ENCODE measurements around the gene TMEM184B.

GRCh38 chr22:38282397-38282796 lies 9.6 kb upstream of the TMEM184B start:
- TF ChIP-seq TBP (IDR thresholded peaks at IDR 0.05; ENCODE audit: low read depth, low read length) (no peak), TAF1 (IDR thresholded peaks at IDR 0.05; ENCODE audit: low read depth, low read length) (no peak), NRF1 (IDR thresholded peaks at IDR 0.05; ENCODE audit: low read depth, low read length) (no peak)
